ENCODE data around the gene SLC13A4. TPM values are rescaled to one million over a fixed set of nuclear protein-coding genes. Genes with fewer than 3 reads are reported as not detected.

SLC13A4 gene
- polyA plus RNA-seq, 1 donor from 2014 or later: 1.4 TPM

DNA sequence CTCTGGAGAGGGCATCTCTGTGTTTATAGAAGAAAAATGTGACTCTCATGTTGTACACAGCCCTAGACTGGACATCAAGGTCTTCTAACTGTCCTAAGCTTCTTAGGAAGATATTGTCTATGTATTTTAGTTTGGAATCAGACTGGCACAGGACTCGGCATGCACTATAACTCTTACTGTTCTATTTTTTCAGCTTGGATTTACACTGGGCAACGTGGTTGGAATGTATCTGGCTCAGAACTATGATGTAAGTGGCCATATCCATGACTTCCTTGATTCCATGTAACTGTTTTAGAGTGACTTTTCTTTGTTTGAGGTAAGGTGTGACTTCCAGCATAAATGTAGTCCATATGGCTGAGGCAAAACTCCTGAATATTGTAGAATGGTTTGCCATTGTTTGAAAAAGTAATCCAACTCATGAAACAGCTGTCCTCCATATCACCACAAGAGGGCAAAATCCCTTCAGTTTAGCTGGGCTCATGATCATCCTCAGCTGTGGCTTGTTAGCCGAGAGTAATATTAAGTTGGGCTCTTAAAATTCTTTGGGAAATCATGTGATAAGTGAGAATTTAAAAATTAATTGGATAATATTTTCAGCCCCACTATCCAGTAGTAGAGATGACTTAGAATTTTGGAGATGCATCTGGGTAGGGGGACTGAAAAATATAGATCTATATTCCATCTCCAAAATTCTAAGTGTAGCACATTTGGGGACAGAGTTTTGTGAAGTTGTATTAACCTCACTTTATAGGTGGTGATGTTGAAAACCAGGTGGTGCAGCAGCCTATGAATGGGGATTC, 55.2 kb downstream of the SLC13A4 start:
- Histone ChIP-seq H3K27me3 (ENCODE audit: insufficient read depth, low read depth, low read length) (no peaks in the 10 kb centered on the region), H3F3A (ENCODE audit: insufficient read depth, low read length, poor library complexity, severe bottlenecking) (no peaks in the 10 kb centered on the region), H3K9me3 (ENCODE audit: low read length) (no peaks in the 10 kb centered on the region), H3K9ac (ENCODE audit: low read length) (no peak overlapping the region), H3K4me2 (ENCODE audit: low read length) (no peak overlapping the region), H3K79me2 (replicated peaks; ENCODE audit: insufficient read depth, low read length) (peaks cover 44% of the 10 kb centered on the region), H3K9me2 (ENCODE audit: insufficient read depth, low read length) (no peaks in the 10 kb centered on the region), H3K4me3 (ENCODE audit: low read length) (no peak overlapping the region), H3K36me3 (ENCODE audit: insufficient read depth, low read length) (peaks cover 8% of the 10 kb centered on the region), H3K27ac (ENCODE audit: low read length) (no peak overlapping the region), H2AFZ (ENCODE audit: low read depth, low read length) (no peak overlapping the region), H4K20me1 (ENCODE audit: insufficient read depth) (no peaks in the 10 kb centered on the region)
- TF ChIP-seq SMC3 (conservative IDR thresholded peaks at IDR 0.05; ENCODE audit: poor library complexity) (peak; percentile 85), EP300 (conservative IDR thresholded peaks at IDR 0.05; ENCODE audit: poor library complexity, severe bottlenecking) (no peak), RAD21 (conservative IDR thresholded peaks at IDR 0.05) (peak; percentile 78)
- TF ChIP-seq, protein P1, sequence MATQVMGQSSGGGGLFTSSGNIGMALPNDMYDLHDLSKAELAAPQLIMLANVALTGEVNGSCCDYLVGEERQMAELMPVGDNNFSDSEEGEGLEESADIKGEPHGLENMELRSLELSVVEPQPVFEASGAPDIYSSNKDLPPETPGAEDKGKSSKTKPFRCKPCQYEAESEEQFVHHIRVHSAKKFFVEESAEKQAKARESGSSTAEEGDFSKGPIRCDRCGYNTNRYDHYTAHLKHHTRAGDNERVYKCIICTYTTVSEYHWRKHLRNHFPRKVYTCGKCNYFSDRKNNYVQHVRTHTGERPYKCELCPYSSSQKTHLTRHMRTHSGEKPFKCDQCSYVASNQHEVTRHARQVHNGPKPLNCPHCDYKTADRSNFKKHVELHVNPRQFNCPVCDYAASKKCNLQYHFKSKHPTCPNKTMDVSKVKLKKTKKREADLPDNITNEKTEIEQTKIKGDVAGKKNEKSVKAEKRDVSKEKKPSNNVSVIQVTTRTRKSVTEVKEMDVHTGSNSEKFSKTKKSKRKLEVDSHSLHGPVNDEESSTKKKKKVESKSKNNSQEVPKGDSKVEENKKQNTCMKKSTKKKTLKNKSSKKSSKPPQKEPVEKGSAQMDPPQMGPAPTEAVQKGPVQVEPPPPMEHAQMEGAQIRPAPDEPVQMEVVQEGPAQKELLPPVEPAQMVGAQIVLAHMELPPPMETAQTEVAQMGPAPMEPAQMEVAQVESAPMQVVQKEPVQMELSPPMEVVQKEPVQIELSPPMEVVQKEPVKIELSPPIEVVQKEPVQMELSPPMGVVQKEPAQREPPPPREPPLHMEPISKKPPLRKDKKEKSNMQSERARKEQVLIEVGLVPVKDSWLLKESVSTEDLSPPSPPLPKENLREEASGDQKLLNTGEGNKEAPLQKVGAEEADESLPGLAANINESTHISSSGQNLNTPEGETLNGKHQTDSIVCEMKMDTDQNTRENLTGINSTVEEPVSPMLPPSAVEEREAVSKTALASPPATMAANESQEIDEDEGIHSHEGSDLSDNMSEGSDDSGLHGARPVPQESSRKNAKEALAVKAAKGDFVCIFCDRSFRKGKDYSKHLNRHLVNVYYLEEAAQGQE (IDR thresholded peaks at IDR 0.05; ENCODE audit: borderline replicate concordance): no peak
- TF ChIP-seq, protein P2, sequence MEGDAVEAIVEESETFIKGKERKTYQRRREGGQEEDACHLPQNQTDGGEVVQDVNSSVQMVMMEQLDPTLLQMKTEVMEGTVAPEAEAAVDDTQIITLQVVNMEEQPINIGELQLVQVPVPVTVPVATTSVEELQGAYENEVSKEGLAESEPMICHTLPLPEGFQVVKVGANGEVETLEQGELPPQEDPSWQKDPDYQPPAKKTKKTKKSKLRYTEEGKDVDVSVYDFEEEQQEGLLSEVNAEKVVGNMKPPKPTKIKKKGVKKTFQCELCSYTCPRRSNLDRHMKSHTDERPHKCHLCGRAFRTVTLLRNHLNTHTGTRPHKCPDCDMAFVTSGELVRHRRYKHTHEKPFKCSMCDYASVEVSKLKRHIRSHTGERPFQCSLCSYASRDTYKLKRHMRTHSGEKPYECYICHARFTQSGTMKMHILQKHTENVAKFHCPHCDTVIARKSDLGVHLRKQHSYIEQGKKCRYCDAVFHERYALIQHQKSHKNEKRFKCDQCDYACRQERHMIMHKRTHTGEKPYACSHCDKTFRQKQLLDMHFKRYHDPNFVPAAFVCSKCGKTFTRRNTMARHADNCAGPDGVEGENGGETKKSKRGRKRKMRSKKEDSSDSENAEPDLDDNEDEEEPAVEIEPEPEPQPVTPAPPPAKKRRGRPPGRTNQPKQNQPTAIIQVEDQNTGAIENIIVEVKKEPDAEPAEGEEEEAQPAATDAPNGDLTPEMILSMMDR (IDR thresholded peaks at IDR 0.05; ENCODE audit: poor library complexity, severe bottlenecking): peak; percentile 80

DNA sequence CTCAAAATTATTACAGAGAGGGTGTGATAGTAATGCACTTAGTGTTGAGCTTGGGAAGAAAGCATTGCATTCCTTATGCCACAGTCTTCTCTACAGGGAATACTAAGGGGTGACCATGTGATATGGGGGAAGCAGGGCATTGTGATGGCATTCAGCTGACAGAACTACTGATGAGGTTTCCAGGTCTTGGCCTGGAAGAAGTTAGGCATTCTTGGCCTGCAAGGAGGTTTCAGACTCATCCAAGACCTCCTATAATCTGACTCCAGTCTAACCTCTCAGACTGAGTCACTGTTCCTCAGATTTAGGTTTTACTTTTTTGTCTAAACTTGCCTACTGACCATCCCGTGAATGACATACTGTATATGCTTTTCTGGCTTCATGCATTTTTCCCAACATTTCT, 57.8 kb downstream of the SLC13A4 start:
- TF ChIP-seq EZH2 (IDR thresholded peaks at IDR 0.05; ENCODE audit: borderline replicate concordance, insufficient read depth, low read length, poor library complexity, severe bottlenecking) (no peak), EP300 (conservative IDR thresholded peaks at IDR 0.05; ENCODE audit: poor library complexity, severe bottlenecking) (no peak), TAF1 (IDR thresholded peaks at IDR 0.05; ENCODE audit: low read depth) (no peak), SMC3 (conservative IDR thresholded peaks at IDR 0.05; ENCODE audit: poor library complexity) (no peak), POLR2AphosphoS5 (IDR thresholded peaks at IDR 0.05) (no peak), RAD21 (conservative IDR thresholded peaks at IDR 0.05) (no peak), MXI1 (conservative IDR thresholded peaks at IDR 0.05; ENCODE audit: poor library complexity, severe bottlenecking) (no peak)
- TF ChIP-seq, protein P1 (IDR thresholded peaks at IDR 0.05; ENCODE audit: borderline replicate concordance): no peak
- TF ChIP-seq, protein P2 (IDR thresholded peaks at IDR 0.05; ENCODE audit: poor library complexity, severe bottlenecking): no peak
- Histone ChIP-seq H3K27me3 (ENCODE audit: insufficient read depth, low read depth, low read length) (no peaks in the 10 kb centered on the region), H3F3A (ENCODE audit: insufficient read depth, low read length, poor library complexity, severe bottlenecking) (no peaks in the 10 kb centered on the region), H2AFZ (ENCODE audit: low read depth, low read length) (no peak overlapping the region), H3K4me2 (ENCODE audit: low read length) (no peak overlapping the region), H3K9ac (ENCODE audit: low read length) (no peak overlapping the region), H3K9me3 (ENCODE audit: low read length) (no peaks in the 10 kb centered on the region), H3K9me2 (ENCODE audit: insufficient read depth, low read length) (no peaks in the 10 kb centered on the region), H3K4me3 (ENCODE audit: low read length) (no peak overlapping the region), H3K79me2 (replicated peaks; ENCODE audit: insufficient read depth, low read length) (peaks cover 60% of the 10 kb centered on the region), H3K36me3 (ENCODE audit: insufficient read depth, low read length) (no peaks in the 10 kb centered on the region), H4K20me1 (ENCODE audit: insufficient read depth) (no peaks in the 10 kb centered on the region), H3K27ac (ENCODE audit: low read length) (no peak overlapping the region)

Data from neural cell (in vitro differentiated cells).